H1 (cell line): ENCODE measurements around the gene PCDHGA1. TPM values are rescaled to one million over a fixed set of nuclear protein-coding genes. Genes with fewer than 3 reads are reported as not detected.

Source experiments
- CTCF ChIA-PET: fragments of 300-600 bp; sonication (Branson Sonifier 250); formaldehyde crosslinking; loops from one replicate; lab custom pipeline; 2021; ENCODE audit not compliant: partially characterized antibody; lab: Charles Lee
- POLR2A ChIA-PET: fragments of 300-600 bp; sonication (Branson Sonifier 250); formaldehyde crosslinking; loops from one replicate; lab custom pipeline; 2021; ENCODE audit warnings: inconsistent platforms; ENCODE audit not compliant: partially characterized antibody; lab: Charles Lee
- DNase-seq, 2 experiments: peaks; one replicate each; pipeline versions ENCODE4 v3.0.0 to v3.0.0-alpha.2; 2010 to 2022; ENCODE audit warnings: low spot score in 2 of 2, low read depth in 1 of 2, mixed read lengths in 1 of 2
- FAIRE-seq: peaks from 2 replicates; lab custom pipeline; 2011; peaks lifted over from hg19 to GRCh38; lab: Jason Lieb, UNC
- H2AFZ ChIP-seq: 2 replicates; pipeline ENCODE4 v1.8.1; 2012; ENCODE audit warnings: low read length, inconsistent platforms
- H2AK5ac ChIP-seq: 2 replicates; pipeline ENCODE4 v1.6.1; 2013; ENCODE audit warnings: low read depth, low read length
- H2BK120ac ChIP-seq: replicated peaks from 2 replicates; pipeline ENCODE3; 2013; ENCODE audit warnings: low read depth, low read length, inconsistent platforms
- H2BK12ac ChIP-seq: 2 replicates; pipeline ENCODE4 v1.6.1; 2013; ENCODE audit warnings: low read depth, low read length
- H2BK15ac ChIP-seq: 2 replicates; pipeline ENCODE4 v1.6.1; 2013; ENCODE audit warnings: low read length
- H2BK20ac ChIP-seq: 2 replicates; pipeline ENCODE4 v1.6.1; 2013; ENCODE audit warnings: low read length
- H2BK5ac ChIP-seq: 2 replicates; pipeline ENCODE4 v1.6.1; 2013; ENCODE audit warnings: low read depth, low read length
- H3K14ac ChIP-seq: 2 replicates; pipeline ENCODE4 v1.6.1; 2013; ENCODE audit warnings: inconsistent platforms; ENCODE audit not compliant: insufficient read length
- H3K18ac ChIP-seq: 2 replicates; pipeline ENCODE4 v1.6.1; 2013; ENCODE audit warnings: low read length; ENCODE audit errors: extremely low read depth
- H3K23ac ChIP-seq: 2 replicates; pipeline ENCODE4 v1.6.1; 2013; ENCODE audit warnings: inconsistent platforms; ENCODE audit not compliant: insufficient read length
- H3K23me2 ChIP-seq: 2 replicates; pipeline ENCODE4 v1.6.1; 2013; ENCODE audit warnings: low read depth, low read length
- H3K27ac ChIP-seq: 2 replicates; pipeline ENCODE4 v1.6.1; 2011; ENCODE audit warnings: low read depth, low read length, inconsistent platforms
- H3K27me3 ChIP-seq, 4 experiments: replicated peaks in 1 of 4; 1 replicate in 1 of 4; 2 replicates in 3 of 4; pipeline versions ENCODE4 v1.6.1 to v1.8.1; 2011 to 2013; ENCODE audit warnings: low read length in 3 of 4, mild to moderate bottlenecking in 3 of 4, inconsistent platforms in 2 of 4, mixed read lengths in 2 of 4, moderate library complexity in 1 of 4; ENCODE audit not compliant: control insufficient read depth in 3 of 4, insufficient read depth in 3 of 4; ENCODE audit errors: extremely low read depth in 1 of 4
- H3K36me3 ChIP-seq, 4 experiments: 2 replicates each; pipeline versions ENCODE4 v1.6.1 to v1.8.1; 2011 to 2013; ENCODE audit warnings: mild to moderate bottlenecking in 4 of 4, low read length in 3 of 4, moderate library complexity in 2 of 4, control low read depth in 1 of 4, inconsistent platforms in 1 of 4; ENCODE audit not compliant: insufficient read depth in 4 of 4, control insufficient read depth in 2 of 4
- H3K4ac ChIP-seq: replicated peaks from 2 replicates; pipeline ENCODE3; 2013; ENCODE audit warnings: low read length, low read depth, mixed read lengths, inconsistent platforms; ENCODE audit not compliant: insufficient read length
- H3K4me1 ChIP-seq, 4 experiments: replicated peaks in 1 of 4; 1 replicate in 1 of 4; 2 replicates in 3 of 4; pipeline versions ENCODE4 v1.6.1 to v1.8.1; 2011 to 2013; ENCODE audit warnings: low read length in 3 of 4, inconsistent platforms in 2 of 4, mixed read lengths in 1 of 4; ENCODE audit not compliant: insufficient read depth in 4 of 4, control insufficient read depth in 3 of 4
- H3K4me2 ChIP-seq, 2 experiments: 2 replicates each; pipeline versions ENCODE4 v1.6.1 to v1.8.1; 2011 to 2013; ENCODE audit warnings: low read depth in 2 of 2, low read length in 2 of 2, control low read depth in 1 of 2, inconsistent platforms in 1 of 2, mild to moderate bottlenecking in 1 of 2; ENCODE audit not compliant: insufficient read depth in 1 of 2
- H3K4me3 ChIP-seq, 4 experiments: fragments of 200-600, 300-600 bp in 1 of 4; sonication (generic), shearing (Covaris generic), sonication (Bioruptor Twin) in 1 of 4; 2 replicates each; pipeline versions ENCODE4 v1.5.1 to v1.8.1; 2011 to 2016; ENCODE audit warnings: low read length in 4 of 4, low read depth in 3 of 4, control low read depth in 2 of 4, inconsistent platforms in 2 of 4, mild to moderate bottlenecking in 2 of 4, mixed read lengths in 1 of 4, moderate library complexity in 1 of 4; ENCODE audit not compliant: insufficient read depth in 2 of 4; ENCODE audit errors: extremely low read depth in 1 of 4
- H3K56ac ChIP-seq: replicated peaks from 2 replicates; pipeline ENCODE3; 2013; ENCODE audit warnings: low read depth, mild to moderate bottlenecking, mixed read lengths, low read length, inconsistent platforms; ENCODE audit not compliant: insufficient read length
- H3K79me1 ChIP-seq: 2 replicates; pipeline ENCODE4 v1.6.1; 2013; ENCODE audit warnings: low read depth, low read length, control low read depth
- H3K79me2 ChIP-seq, 2 experiments: 2 replicates each; pipeline versions ENCODE4 v1.6.1 to v1.8.1; 2012 to 2013; ENCODE audit warnings: low read length in 2 of 2, mild to moderate bottlenecking in 2 of 2, inconsistent platforms in 1 of 2; ENCODE audit not compliant: insufficient read depth in 2 of 2, control insufficient read depth in 1 of 2
- H3K9ac ChIP-seq, 4 experiments: replicated peaks in 1 of 4; 1 replicate in 1 of 4; 2 replicates in 3 of 4; pipeline versions ENCODE4 v1.6.1 to v1.8.1; 2011 to 2013; ENCODE audit warnings: low read depth in 3 of 4, low read length in 3 of 4, control low read depth in 2 of 4, mild to moderate bottlenecking in 2 of 4, moderate library complexity in 2 of 4, inconsistent platforms in 1 of 4; ENCODE audit errors: extremely low read depth in 1 of 4
- H3K9me3 ChIP-seq, 2 experiments: 2 replicates each; pipeline versions ENCODE4 v1.6.1 to v1.8.1; 2012 to 2013; ENCODE audit warnings: mild to moderate bottlenecking in 2 of 2, moderate library complexity in 2 of 2, control low read depth in 1 of 2, inconsistent platforms in 1 of 2, low read depth in 1 of 2, low read length in 1 of 2, mixed read lengths in 1 of 2; ENCODE audit not compliant: insufficient read depth in 2 of 2
- H4K20me1 ChIP-seq, 2 experiments: replicated peaks in 1 of 2; 2 replicates each; pipeline versions ENCODE3 to v1.8.1; 2011 to 2013; ENCODE audit warnings: inconsistent platforms in 2 of 2, low read length in 2 of 2, mild to moderate bottlenecking in 1 of 2; ENCODE audit not compliant: insufficient read depth in 2 of 2, control insufficient read depth in 1 of 2
- H4K5ac ChIP-seq: 2 replicates; pipeline ENCODE4 v1.6.1; 2013; ENCODE audit warnings: low read length, low read depth, mixed read lengths, inconsistent platforms; ENCODE audit not compliant: insufficient read length
- H4K8ac ChIP-seq: 2 replicates; pipeline ENCODE4 v1.8.0; 2013; ENCODE audit warnings: mild to moderate bottlenecking, moderate library complexity, low read length, inconsistent platforms; ENCODE audit not compliant: insufficient read depth; ENCODE audit errors: extremely low read depth
- H4K91ac ChIP-seq: replicated peaks from 2 replicates; pipeline ENCODE3; 2013; ENCODE audit warnings: low read length, mixed read lengths, inconsistent platforms; ENCODE audit not compliant: insufficient read length
- BCL11A ChIP-seq, 2 experiments: IDR thresholded peaks; one replicate each; pipeline ENCODE4 v1.6.1; 2011; ENCODE audit warnings: low read depth in 2 of 2, low read length in 2 of 2, mild to moderate bottlenecking in 2 of 2
- JUND ChIP-seq: IDR thresholded peaks from 2 replicates; pipeline ENCODE4 v1.6.1; 2011; ENCODE audit warnings: mild to moderate bottlenecking, improper control_type of control experiment, low read length
- KDM4A ChIP-seq: IDR thresholded peaks from one replicate; pipeline ENCODE4 v1.7.1; 2012; ENCODE audit warnings: low read depth, mild to moderate bottlenecking, moderate library complexity, low read length, inconsistent platforms; ENCODE audit not compliant: severe bottlenecking
- NRF1 ChIP-seq: IDR thresholded peaks from 2 replicates; pipeline ENCODE4 v1.6.1; 2011; ENCODE audit warnings: mild to moderate bottlenecking, low read depth, low read length, improper control_type of control experiment
- WGBS, 2 experiments: shearing (Covaris generic) in 1 of 2; methylation state at CpG; one replicate each; pipeline versions ENCODE4 v1.1.6 to v1.1.7; 2013 to 2015; ENCODE audit warnings: low lambda C conversion rate in 2 of 2, mixed read lengths in 2 of 2, inconsistent platforms in 1 of 2, low coverage in 1 of 2, missing lambda C conversion rate in 1 of 2; ENCODE audit not compliant: insufficient replicate concordance in 2 of 2, insufficient coverage in 1 of 2, insufficient read length in 1 of 2; ENCODE audit errors: extremely low coverage in 1 of 2, missing lambda C conversion rate in 1 of 2; 5-methylcytosine and 5-hydroxymethylcytosine counted together
- polyA plus RNA-seq, 7 experiments: library from polyadenylated mRNA; depleted of rRNA in 3 of 7; stranded (reverse) in 5 of 7; unstranded in 2 of 7; fragments of >200 nt in 5 of 7; fragments of 200-250 nt in 2 of 7; gene quantifications; 1 replicate in 5 of 7; 2 replicates in 1 of 7; 4 replicates in 1 of 7; pipeline versions ENCODE4 v1.2.1 to v1.2.3, GENCODE V29; 2011 to 2013; ENCODE audit warnings: missing spikeins in 2 of 7, mixed read lengths in 2 of 7
- total RNA-seq: library from RNA; stranded (reverse); fragmentation: NEBNext Ultra II Directional; extraction: Animal tissue kit (Norgen Biotek cat#: 25700); gene quantifications from 2 replicates; pipeline ENCODE4 v1.2.1, GENCODE V29; 2021

Gene PCDHGA1
- total and polyA plus RNA-seq, 2 of the 8 experiments (the other 6 are each of a cell fraction or from before 2014, with no cell fraction given) = 0.57 to 0.89 TPM

DNA sequence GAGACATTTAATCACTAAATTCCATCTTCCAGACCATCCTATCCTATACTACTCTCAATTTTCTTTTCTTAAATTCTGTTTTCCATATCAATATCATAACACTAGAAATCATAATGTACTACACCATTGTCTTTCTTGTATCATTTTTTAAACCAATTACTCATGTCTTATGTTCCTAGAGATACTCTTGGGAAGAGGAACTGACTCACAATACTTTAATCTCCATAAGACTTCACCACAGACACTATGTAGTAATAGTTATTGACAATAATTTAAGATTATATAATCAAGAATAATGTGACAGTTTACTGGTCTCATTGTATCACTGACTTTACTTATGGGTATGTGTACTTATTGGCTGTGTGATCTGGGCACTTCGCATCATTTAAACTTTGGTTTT lies 202.4 kb downstream of the PCDHGA1 start:
- Histone ChIP-seq H3K4me2 (no peak overlapping the region), H2BK12ac (no peak overlapping the region), H2AFZ (no peak overlapping the region), H3K79me2 (no peaks in the 10 kb centered on the region), H3K79me1 (no peaks in the 10 kb centered on the region), H4K91ac (no peak overlapping the region), H4K20me1 (no peaks in the 10 kb centered on the region), H2BK15ac (no peak overlapping the region), H3K36me3 (peaks cover 11 to 33% (median 17%) of the 10 kb centered on the region in 4 experiments), H3K4me3 (no peak overlapping the region), H3K23me2 (no peaks in the 10 kb centered on the region), H3K4ac (no peak overlapping the region), H3K9me3 (no peaks in the 10 kb centered on the region), H3K18ac (no peak overlapping the region), H3K4me1 (no peaks in the 10 kb centered on the region), H3K23ac (no peak overlapping the region), H2AK5ac (no peak overlapping the region), H2BK120ac (no peak overlapping the region), H3K27me3 (no peaks in the 10 kb centered on the region), H3K56ac (no peak overlapping the region), H3K27ac (no peak overlapping the region), H2BK5ac (no peak overlapping the region), H3K9ac (no peak overlapping the region), H4K5ac (no peak overlapping the region), H2BK20ac (no peak overlapping the region), H3K14ac (no peak overlapping the region), H4K8ac (no peak overlapping the region)
- POLR2A ChIA-PET = no interaction called here
- CTCF ChIA-PET = interaction anchor here (1.0 to 50.9 kb wide), 8 partner anchors 9 to 189 kb away, joined by 3 to 1236 read pairs (median 6); partner anchors contain the start of genes DIAPH1, PCDHGA10, PCDHGA11 and PCDHGA3
- TF ChIP-seq JUND = no peak
- no peak for TF ChIP-seq KDM4A
- no peak for TF ChIP-seq NRF1
- TF ChIP-seq BCL11A (IDR thresholded peaks at IDR 0.05; ENCODE audit: low read depth in 2 of 2, low read length in 2 of 2) = no peak
- 100% methylated on average over 1 of the region's 1 CpG; no CpG with 5 or more reads in 1 of the 2 experiments for WGBS, 2 experiments
- FAIRE-seq = no peak
- no peak for DNase-seq
